ENCODE data around the gene MX2.
"Not testable (repeated sequence)": the region's sequence is repeated elsewhere in the genome, so short reads cannot be mapped to it uniquely, and the experiment has no call there.

Gene MX2

GRCh38 chr21:41398831-41399230, 37.0 kb downstream of the MX2 start:
- peaks cover 32 to 49% of the 10 kb centered on the region in 2 donors for H3K36me3 Mint-ChIP-seq
- peaks cover 14% of the 10 kb centered on the region in 2 donors for H3K4me1 Mint-ChIP-seq
- no peak overlapping the region for H3K27ac Mint-ChIP-seq
- H3K9me3 Mint-ChIP-seq, result no peaks in the 10 kb centered on the region
- ATAC-seq (replicated peaks) (no peak), DNase-seq (no peak)
- H3K4me3 Mint-ChIP-seq, result no peak overlapping the region
- H3K27me3 Mint-ChIP-seq, result no peaks in the 10 kb centered on the region

- ATAC-seq (replicated peaks) (no peak), DNase-seq (no peak)
- Mint-ChIP-seq H3K36me3 (peaks cover 29 to 48% of the 10 kb centered on the region in 2 donors), H3K9me3 (no peaks in the 10 kb centered on the region), H3K4me1 (peaks cover 14% of the 10 kb centered on the region in 2 donors), H3K27me3 (no peaks in the 10 kb centered on the region), H3K27ac (no peak overlapping the region), H3K4me3 (no peak overlapping the region)
These were observed 37.5 kb downstream of the MX2 start for GRCh38 chr21:41399246-41399800.

GRCh38 chr21:41402231-41402630, 40.4 kb downstream of the MX2 start:
- H3K27me3 Mint-ChIP-seq, result no peaks in the 10 kb centered on the region
- H3K4me1 Mint-ChIP-seq, result peaks cover 4% of the 10 kb centered on the region in 2 donors
- ATAC-seq (replicated peaks) (no peak), DNase-seq (no peak)
- no peak overlapping the region for H3K27ac Mint-ChIP-seq
- peaks cover 29 to 45% of the 10 kb centered on the region in 2 donors for H3K36me3 Mint-ChIP-seq
- no peaks in the 10 kb centered on the region for H3K9me3 Mint-ChIP-seq
- H3K4me3 Mint-ChIP-seq, result no peak overlapping the region

GRCh38 chr21:41402796-41403195, 41.0 kb downstream of the MX2 start:
- Mint-ChIP-seq H3K4me1 (no peaks in the 10 kb centered on the region), H3K27me3 (no peaks in the 10 kb centered on the region), H3K27ac (no peak overlapping the region), H3K4me3 (no peak overlapping the region), H3K9me3 (no peaks in the 10 kb centered on the region), H3K36me3 (peaks cover 26 to 44% of the 10 kb centered on the region in 2 donors)
- ATAC-seq (replicated peaks) (no peak), DNase-seq (no peak)

- no peak overlapping the region for H3K27ac Mint-ChIP-seq
- no peaks in the 10 kb centered on the region for H3K27me3 Mint-ChIP-seq
- H3K4me3 Mint-ChIP-seq, result no peak overlapping the region
- H3K36me3 Mint-ChIP-seq, result peaks cover 31 to 49% of the 10 kb centered on the region in 2 donors
- ATAC-seq (replicated peaks) (no peak), DNase-seq (no peak)
- H3K9me3 Mint-ChIP-seq, result no peaks in the 10 kb centered on the region
- H3K4me1 Mint-ChIP-seq, result no peaks in the 10 kb centered on the region
These were observed 41.5 kb downstream of the MX2 start for GRCh38 chr21:41403331-41403730.

- no peak overlapping the region for H3K4me3 Mint-ChIP-seq
- no peak overlapping the region for H3K27ac Mint-ChIP-seq
- peaks cover 31 to 56% of the 10 kb centered on the region in 2 donors for H3K36me3 Mint-ChIP-seq
- H3K27me3 Mint-ChIP-seq, result no peaks in the 10 kb centered on the region
- ATAC-seq (replicated peaks), result no peak
- no peaks in the 10 kb centered on the region for H3K9me3 Mint-ChIP-seq
- DNase-seq, result no peak
- H3K4me1 Mint-ChIP-seq, result no peaks in the 10 kb centered on the region
These were observed 42.1 kb downstream of the MX2 start for GRCh38 chr21:41403966-41404365.

- Mint-ChIP-seq H3K4me1 (no peaks in the 10 kb centered on the region), H3K36me3 (peaks cover 32 to 56% of the 10 kb centered on the region in 2 donors), H3K9me3 (peaks cover 0 to under 1% of the 10 kb centered on the region in 2 donors), H3K27me3 (no peaks in the 10 kb centered on the region), H3K27ac (no peak overlapping the region), H3K4me3 (no peak overlapping the region)
- DNase-seq (no peak), ATAC-seq (replicated peaks) (no peak)
These were observed 43.5 kb downstream of the MX2 start for GRCh38 chr21:41405321-41405720.

GRCh38 chr21:41406340-41406739, 44.5 kb downstream of the MX2 start:
- H3K36me3 Mint-ChIP-seq, result peaks cover 31 to 54% of the 10 kb centered on the region in 2 donors
- H3K9me3 Mint-ChIP-seq, result peaks cover 5% of the 10 kb centered on the region in 2 donors

GRCh38 chr21:41407541-41408460, 46.0 kb downstream of the MX2 start:
- Mint-ChIP-seq H3K27ac (no peak overlapping the region), H3K9me3 (peaks cover 5 to 6% of the 10 kb centered on the region in 2 donors)

More at GRCh38 chr21:41406340-41406739, 44.5 kb downstream of the MX2 start:
- Mint-ChIP-seq H3K27me3 (no peaks in the 10 kb centered on the region), H3K4me3 (no peak overlapping the region), H3K4me1 (no peaks in the 10 kb centered on the region), H3K27ac (no peak overlapping the region)
- DNase-seq, result no peak
- no peak for ATAC-seq (replicated peaks)

GRCh38 chr21:41410361-41410760, 48.5 kb downstream of the MX2 start:
- no peaks in the 10 kb centered on the region for H3K4me1 Mint-ChIP-seq
- H3K27ac Mint-ChIP-seq, result no peak overlapping the region
- H3K9me3 Mint-ChIP-seq, result peaks cover 5 to 14% of the 10 kb centered on the region in 2 donors
- no peak for DNase-seq
- no peak overlapping the region for H3K4me3 Mint-ChIP-seq
- peaks cover 21 to 42% of the 10 kb centered on the region in 2 donors for H3K36me3 Mint-ChIP-seq
- no peaks in the 10 kb centered on the region for H3K27me3 Mint-ChIP-seq
- ATAC-seq (replicated peaks), result no peak

More at GRCh38 chr21:41407541-41408460, 46.0 kb downstream of the MX2 start:
- Mint-ChIP-seq H3K36me3 (peaks cover 28 to 52% of the 10 kb centered on the region in 2 donors), H3K4me3 (no peak overlapping the region), H3K4me1 (no peaks in the 10 kb centered on the region), H3K27me3 (no peaks in the 10 kb centered on the region)
- DNase-seq (no peak), ATAC-seq (replicated peaks) (no peak)

- Mint-ChIP-seq H3K36me3 (peaks cover 21 to 42% of the 10 kb centered on the region in 2 donors), H3K27me3 (no peaks in the 10 kb centered on the region), H3K4me3 (no peak overlapping the region), H3K4me1 (no peaks in the 10 kb centered on the region), H3K27ac (peak overlapping the region; percentile 5), H3K9me3 (peaks cover 8 to 14% of the 10 kb centered on the region in 2 donors)
- no peak for ATAC-seq (replicated peaks)
- DNase-seq, result no peak
These were observed 49.1 kb downstream of the MX2 start for GRCh38 chr21:41410767-41411448.

- Mint-ChIP-seq H3K4me1 (no peaks in the 10 kb centered on the region), H3K9me3 (peaks cover 11 to 14% of the 10 kb centered on the region in 2 donors), H3K4me3 (no peak overlapping the region), H3K27ac (peak overlapping the region; percentile 5), H3K27me3 (no peaks in the 10 kb centered on the region), H3K36me3 (peaks cover 21 to 37% of the 10 kb centered on the region in 2 donors)
- peak in 1 of 2 donors; percentile 54 for ATAC-seq (replicated peaks)
- DNase-seq, result no peak
These were observed 49.7 kb downstream of the MX2 start for GRCh38 chr21:41411449-41412089.

- peaks cover 17 to 33% of the 10 kb centered on the region in 2 donors for H3K4me1 Mint-ChIP-seq
- not testable (repeated sequence) for H3K27ac Mint-ChIP-seq; H3K4me3 Mint-ChIP-seq; ATAC-seq (replicated peaks); H3K36me3 Mint-ChIP-seq; DNase-seq; H3K27me3 Mint-ChIP-seq
- H3K9me3 Mint-ChIP-seq, result peaks cover 13 to 15% of the 10 kb centered on the region in 2 donors
These were observed 55.7 kb downstream of the MX2 start for GRCh38 chr21:41417505-41417904.

GRCh38 chr21:41418393-41418792, 56.6 kb downstream of the MX2 start:
- Mint-ChIP-seq H3K27ac (no peak overlapping the region), H3K36me3 (peaks cover 0 to 2% of the 10 kb centered on the region in 2 donors), H3K27me3 (no peaks in the 10 kb centered on the region), H3K4me1 (peaks cover 23 to 42% of the 10 kb centered on the region in 2 donors), H3K9me3 (peaks cover 13% of the 10 kb centered on the region in 2 donors), H3K4me3 (no peak overlapping the region)
- DNase-seq, result no peak
- ATAC-seq (replicated peaks), result no peak
